GM12878 (cell line): ENCODE results near the gene GAP43. TPM values are rescaled to one million over a fixed set of nuclear protein-coding genes. Genes with fewer than 3 reads are reported as not detected.

ENCODE experiments used
- ATAC-seq: fragments of 200-7000 bp; cut with Tn5 transposase; 3 replicates; pipeline ENCODE4 v1.9.1; 2020; ENCODE audit warnings: mild to moderate bottlenecking, moderate library complexity
- BruUV-seq: library from RNA; stranded (reverse); fragments of 400-500 nt; replicated peaks from 2 replicates; lab custom pipeline; 2021; lab: Mats Ljungman, UMichigan
- CTCF ChIA-PET: fragments of 300-600 bp; sonication (Branson Sonifier 250); formaldehyde crosslinking; extraction: SDS; loops from one replicate; lab custom pipeline; 2021; ENCODE audit warnings: inconsistent platforms; lab: Yijun Ruan, JAX
- POLR2A ChIA-PET: fragments of 350-600 bp; formaldehyde crosslinking; extraction: SDS; loops from one replicate; lab custom pipeline; 2021; ENCODE audit warnings: inconsistent platforms; lab: Charles Lee
- RAD21 ChIA-PET: fragments of 300-600 bp; sonication (Branson Sonifier 250); formaldehyde crosslinking; loops from one replicate; lab custom pipeline; 2023; ENCODE audit warnings: antibody characterized with exemption; ENCODE audit not compliant: unreplicated experiment; lab: Charles Lee
- SMC1A ChIA-PET: fragments of 300-600 bp; sonication (Branson Sonifier 250); formaldehyde crosslinking; loops from one replicate; lab custom pipeline; 2023; ENCODE audit not compliant: unreplicated experiment, uncharacterized antibody; lab: Charles Lee
- DNase-seq: peaks from one replicate; pipeline ENCODE4 v3.0.0-alpha.2; 2011; ENCODE audit warnings: low read depth, low spot score
- FAIRE-seq: peaks from 3 replicates; lab custom pipeline; 2011; peaks lifted over from hg19 to GRCh38; lab: Jason Lieb, UNC
- H2AFZ ChIP-seq: 2 replicates; pipeline ENCODE4 v1.6.0; 2011; ENCODE audit warnings: low read depth, low read length, control low read depth; ENCODE audit not compliant: control insufficient read depth
- H3K27ac ChIP-seq: 2 replicates; pipeline ENCODE4 v1.5.1; 2011; ENCODE audit warnings: control low read depth; ENCODE audit not compliant: control insufficient read depth, insufficient read depth
- H3K27me3 ChIP-seq, 2 experiments: replicated peaks in 1 of 2; 2 replicates each; pipeline versions ENCODE4 v1.6.0 to v1.6.1; 2011; ENCODE audit warnings: low read length in 1 of 2; ENCODE audit not compliant: control insufficient read depth in 2 of 2, insufficient read depth in 2 of 2
- H3K36me3 ChIP-seq, 2 experiments: 2 replicates each; pipeline ENCODE4 v1.5.1; 2011; ENCODE audit warnings: low read length in 1 of 2; ENCODE audit not compliant: control insufficient read depth in 2 of 2, insufficient read depth in 2 of 2
- H3K4me1 ChIP-seq: 2 replicates; pipeline ENCODE4 v1.6.1; 2011; ENCODE audit warnings: mild to moderate bottlenecking, low read length, moderate library complexity, mixed read lengths; ENCODE audit not compliant: control insufficient read depth, insufficient read depth
- H3K4me2 ChIP-seq: 2 replicates; pipeline ENCODE4 v1.6.0; 2011; ENCODE audit warnings: control low read depth; ENCODE audit not compliant: control insufficient read depth, insufficient read depth
- H3K4me3 ChIP-seq: fragments of 200-600 bp; sonication (generic); 2 replicates; pipeline ENCODE4 v1.5.1; 2016
- H3K79me2 ChIP-seq: 2 replicates; pipeline ENCODE4 v1.6.0; 2011; ENCODE audit warnings: low read length; ENCODE audit not compliant: control insufficient read depth, insufficient read depth
- H3K9ac ChIP-seq: 2 replicates; pipeline ENCODE4 v1.8.0; 2011; ENCODE audit warnings: low read length, control low read depth, mixed read lengths; ENCODE audit not compliant: control insufficient read depth, insufficient read depth
- H3K9me3 ChIP-seq: replicated peaks from 3 replicates; pipeline ENCODE4 v1.5.1; 2011; ENCODE audit warnings: mild to moderate bottlenecking, low read length; ENCODE audit not compliant: control insufficient read depth, insufficient read depth
- H4K20me1 ChIP-seq: 2 replicates; pipeline ENCODE4 v1.6.0; 2011; ENCODE audit not compliant: control insufficient read depth, insufficient read depth
- BMI1 ChIP-seq: fragments of 450-650 bp; IDR thresholded peaks from 2 replicates; pipeline ENCODE4 v1.6.1; 2016; ENCODE audit warnings: mild to moderate bottlenecking, moderate library complexity, borderline replicate concordance
- EP300 ChIP-seq, 2 experiments: fragments of 150-350 bp in 1 of 2; IDR thresholded peaks; 2 replicates each; pipeline ENCODE4 v1.6.1; 2011 to 2012; ENCODE audit warnings: low read depth in 2 of 2, low read length in 2 of 2, borderline replicate concordance in 1 of 2, improper control_type of control experiment in 1 of 2, inconsistent platforms in 1 of 2; ENCODE audit not compliant: control insufficient read depth in 1 of 2
- ESRRA ChIP-seq: IDR thresholded peaks from 2 replicates; pipeline ENCODE4 v1.6.1; 2012; ENCODE audit warnings: mild to moderate bottlenecking, low read length, improper control_type of control experiment
- HDAC6 ChIP-seq: fragments of 200-600 bp; sonication (generic); IDR thresholded peaks from one replicate; pipeline ENCODE4 v1.8.0; 2017; ENCODE audit warnings: antibody characterized with exemption; ENCODE audit not compliant: unreplicated experiment
- MXI1 ChIP-seq: fragments of 150-350 bp; IDR thresholded peaks from 2 replicates; pipeline ENCODE4 v1.6.1; 2011; ENCODE audit warnings: low read depth, mild to moderate bottlenecking, inconsistent platforms, low read length, improper control_type of control experiment
- NFIC ChIP-seq: IDR thresholded peaks from 2 replicates; pipeline ENCODE4 v1.6.1; 2012; ENCODE audit warnings: low read depth, mild to moderate bottlenecking, inconsistent platforms, low read length, moderate library complexity
- PAX8 ChIP-seq: fragments of 450-650 bp; IDR thresholded peaks from 2 replicates; pipeline ENCODE4 v1.6.1; 2017; ENCODE audit warnings: mild to moderate bottlenecking, moderate library complexity
- RUNX3 ChIP-seq: IDR thresholded peaks from 2 replicates; pipeline ENCODE4 v1.6.1; 2012; ENCODE audit warnings: low read length, inconsistent platforms
- SKIL ChIP-seq: fragments of 450-650 bp; IDR thresholded peaks from 2 replicates; pipeline ENCODE4 v1.6.1; 2017; ENCODE audit warnings: mild to moderate bottlenecking, low read depth, inconsistent platforms; ENCODE audit not compliant: poor library complexity, severe bottlenecking
- SMAD1 ChIP-seq: fragments of 450-650 bp; IDR thresholded peaks from 2 replicates; pipeline ENCODE4 v1.6.1; 2018; ENCODE audit warnings: mild to moderate bottlenecking, low read depth; ENCODE audit not compliant: partially characterized antibody
- SMC3 ChIP-seq: IDR thresholded peaks from 2 replicates; pipeline ENCODE4 v1.6.1; 2011; ENCODE audit warnings: low read length, improper control_type of control experiment, borderline replicate concordance
- ZNF622 ChIP-seq: fragments of 450-650 bp; IDR thresholded peaks from 2 replicates; pipeline ENCODE4 v1.6.1; 2017; ENCODE audit warnings: mild to moderate bottlenecking, inconsistent platforms
- WGBS: methylation state at CpG from one replicate; pipeline ENCODE4 v1.1.6; 2016; ENCODE audit warnings: low lambda C conversion rate; ENCODE audit not compliant: insufficient replicate concordance, insufficient coverage; ENCODE audit errors: missing lambda C conversion rate; 5-methylcytosine and 5-hydroxymethylcytosine counted together
- in situ Hi-C: fragments of 300-500 bp; cut with MboI; formaldehyde crosslinking; loops from 9 replicates; pipeline ENCODE4 v1.14.3; 2018; ENCODE audit warnings: mixed read lengths
- intact Hi-C: fragments of 100-400 bp; cut with micrococcal nuclease; formaldehyde crosslinking; loops from one replicate; pipeline ENCODE4 v1.14.2; 2022; ENCODE audit not compliant: unreplicated experiment
- polyA plus RNA-seq, 11 experiments: library from polyadenylated mRNA; depleted of rRNA in 4 of 11; unstranded in 6 of 11; stranded (reverse) in 5 of 11; fragments of >200 nt; fragmentation: Nextera tagmentation in 4 of 11; fragmentation: Illumina TruSeq in 1 of 11; extraction: Ambion mirVana in 4 of 11; extraction: Trizol in 1 of 11; gene quantifications; 1 replicate in 1 of 11; 2 replicates in 10 of 11; pipeline versions ENCODE4 v1.2.1 to v1.2.3, GENCODE V29; 2011 to 2016; ENCODE audit warnings: inconsistent platforms in 2 of 11, missing spikeins in 2 of 11, low read depth in 1 of 11
- total RNA-seq, 4 experiments: library from RNA; depleted of rRNA in 3 of 4; stranded (reverse); fragments of >200 nt in 3 of 4; fragmentation: Illumina TruSeq in 1 of 4; extraction: Trizol in 1 of 4; gene quantifications; 2 replicates each; pipeline versions ENCODE4 v1.2.1 to v1.2.3, GENCODE V29; 2013 to 2021
- TF ChIP-seq, protein P1 (sequence below): IDR thresholded peaks from 2 replicates; pipeline ENCODE4 v1.6.1; 2012; ENCODE audit warnings: low read depth, low read length, improper control_type of control experiment
- TF ChIP-seq, protein P2 (sequence below): fragments of 450-650 bp; IDR thresholded peaks from 2 replicates; pipeline ENCODE4 v1.6.1; 2018; ENCODE audit warnings: mild to moderate bottlenecking, low read depth, moderate library complexity; ENCODE audit not compliant: partially characterized antibody

GAP43 gene
- total and polyA plus RNA-seq, 10 of the 15 experiments (the other 5 are each of a cell fraction or from before 2014, with no cell fraction given) = 0.06 to 0.16 TPM; not detected in 8

GRCh38 chr3:115727135-115727534, 103.8 kb downstream of the GAP43 start:
- SMC1A ChIA-PET = no interaction called here
- POLR2A ChIA-PET = no interaction called here
- intact Hi-C loops (no loop called here), in situ Hi-C loops (no loop called here)
- 0% methylated on average over 1 of the region's 1 CpG for WGBS
- TF ChIP-seq SKIL = no peak
- 0 out of 2 replicates have a peak, but pooled peaks have one; percentile 7 for TF ChIP-seq RUNX3
- BruUV-seq = no TSS peak
- H3K79me2 ChIP-seq = no peaks in the 10 kb centered on the region
- no peak overlapping the region for H3K4me3 ChIP-seq
- no peak overlapping the region for H3K4me2 ChIP-seq
- no peak overlapping the region for H3K9ac ChIP-seq
- RAD21 ChIA-PET = no interaction called here
- ATAC-seq (no peak), FAIRE-seq (no peak), DNase-seq (no peak)
- CTCF ChIA-PET = no interaction called here
- H3K9me3 ChIP-seq = no peaks in the 10 kb centered on the region
- H3K36me3 ChIP-seq = no peaks in the 10 kb centered on the region
- no peak overlapping the region for H2AFZ ChIP-seq
- no peaks in the 10 kb centered on the region for H3K4me1 ChIP-seq
- no peak overlapping the region for H3K27ac ChIP-seq
- no peaks in the 10 kb centered on the region for H4K20me1 ChIP-seq
- H3K27me3 ChIP-seq = no peaks in the 10 kb centered on the region

DNA sequence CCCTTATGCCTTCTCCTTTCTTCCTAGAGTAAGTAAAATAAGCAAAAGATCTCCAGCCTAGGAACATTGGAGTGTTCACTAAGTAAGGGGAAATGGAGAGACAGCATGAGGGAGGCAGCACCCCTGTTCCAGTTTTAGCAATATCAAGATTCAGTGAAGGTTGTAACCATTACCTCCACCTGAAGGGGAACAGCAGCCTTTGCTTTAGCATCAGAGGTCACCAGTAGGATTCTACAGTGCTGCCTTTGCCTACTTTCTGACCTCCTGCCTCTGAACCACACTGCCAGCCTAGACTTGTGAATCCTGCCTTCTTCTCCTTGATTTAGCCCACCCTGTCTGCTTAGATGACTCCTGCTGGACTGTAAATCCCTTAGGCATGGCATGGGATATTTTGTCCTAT, 104.7 kb downstream of the GAP43 start:
- intact Hi-C loops = no loop called here
- BruUV-seq = no TSS peak
- SMC1A ChIA-PET = no interaction called here
- TF ChIP-seq ESRRA (no peak), SMC3 (no peak), EP300 (IDR thresholded peaks at IDR 0.05; ENCODE audit: borderline replicate concordance in 1 of 2, control insufficient read depth in 1 of 2, low read depth in 2 of 2, low read length in 2 of 2) (no peak), NFIC (no peak), BMI1 (no peak), SMAD1 (no peak), HDAC6 (no peak), PAX8 (no peak), ZNF622 (no peak), MXI1 (no peak)
- TF ChIP-seq, protein P1, sequence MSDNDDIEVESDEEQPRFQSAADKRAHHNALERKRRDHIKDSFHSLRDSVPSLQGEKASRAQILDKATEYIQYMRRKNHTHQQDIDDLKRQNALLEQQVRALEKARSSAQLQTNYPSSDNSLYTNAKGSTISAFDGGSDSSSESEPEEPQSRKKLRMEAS = no peak
- TF ChIP-seq, protein P2, sequence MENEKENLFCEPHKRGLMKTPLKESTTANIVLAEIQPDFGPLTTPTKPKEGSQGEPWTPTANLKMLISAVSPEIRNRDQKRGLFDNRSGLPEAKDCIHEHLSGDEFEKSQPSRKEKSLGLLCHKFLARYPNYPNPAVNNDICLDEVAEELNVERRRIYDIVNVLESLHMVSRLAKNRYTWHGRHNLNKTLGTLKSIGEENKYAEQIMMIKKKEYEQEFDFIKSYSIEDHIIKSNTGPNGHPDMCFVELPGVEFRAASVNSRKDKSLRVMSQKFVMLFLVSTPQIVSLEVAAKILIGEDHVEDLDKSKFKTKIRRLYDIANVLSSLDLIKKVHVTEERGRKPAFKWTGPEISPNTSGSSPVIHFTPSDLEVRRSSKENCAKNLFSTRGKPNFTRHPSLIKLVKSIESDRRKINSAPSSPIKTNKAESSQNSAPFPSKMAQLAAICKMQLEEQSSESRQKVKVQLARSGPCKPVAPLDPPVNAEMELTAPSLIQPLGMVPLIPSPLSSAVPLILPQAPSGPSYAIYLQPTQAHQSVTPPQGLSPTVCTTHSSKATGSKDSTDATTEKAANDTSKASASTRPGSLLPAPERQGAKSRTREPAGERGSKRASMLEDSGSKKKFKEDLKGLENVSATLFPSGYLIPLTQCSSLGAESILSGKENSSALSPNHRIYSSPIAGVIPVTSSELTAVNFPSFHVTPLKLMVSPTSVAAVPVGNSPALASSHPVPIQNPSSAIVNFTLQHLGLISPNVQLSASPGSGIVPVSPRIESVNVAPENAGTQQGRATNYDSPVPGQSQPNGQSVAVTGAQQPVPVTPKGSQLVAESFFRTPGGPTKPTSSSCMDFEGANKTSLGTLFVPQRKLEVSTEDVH = no peak

More for the DNA sequence above, 104.7 kb downstream of the GAP43 start:
- Histone ChIP-seq H3K79me2 (no peaks in the 10 kb centered on the region), H3K9ac (no peak overlapping the region), H3K9me3 (no peaks in the 10 kb centered on the region), H3K4me1 (no peaks in the 10 kb centered on the region), H2AFZ (no peak overlapping the region), H4K20me1 (no peaks in the 10 kb centered on the region), H3K27me3 (no peaks in the 10 kb centered on the region), H3K4me2 (no peak overlapping the region), H3K27ac (no peak overlapping the region), H3K36me3 (no peaks in the 10 kb centered on the region), H3K4me3 (no peak overlapping the region)
- RAD21 ChIA-PET = no interaction called here
- ATAC-seq = no peak
- CTCF ChIA-PET = no interaction called here
- no peak for DNase-seq
- in situ Hi-C loops = no loop called here
- FAIRE-seq = no peak
- POLR2A ChIA-PET = no interaction called here
